Karpas-422 (cell line): ENCODE data around the gene KCTD11. TPM values are rescaled to one million over a fixed set of nuclear protein-coding genes. Genes with fewer than 3 reads are reported as not detected.

Experiments used
- DNase-seq: peaks from one replicate; pipeline ENCODE4 v3.0.0-alpha.2; 2015
- H2AFZ ChIP-seq: fragments of 200-600 bp; sonication (generic); 2 replicates; pipeline ENCODE4 v1.6.1; 2014; ENCODE audit warnings: antibody characterized with exemption, low read length, mixed read lengths
- H3K27ac ChIP-seq: fragments of 200-600 bp; sonication (generic); 2 replicates; pipeline ENCODE4 v1.5.1; 2014; ENCODE audit warnings: mild to moderate bottlenecking, low read length, moderate library complexity
- H3K27me3 ChIP-seq: fragments of 200-600 bp; sonication (generic); 2 replicates; pipeline ENCODE4 v1.6.1; 2014; ENCODE audit warnings: low read length, mixed read lengths
- H3K36me3 ChIP-seq: fragments of 200-600 bp; sonication (generic); 2 replicates; pipeline ENCODE4 v1.6.1; 2014; ENCODE audit warnings: low read length, mixed read lengths; ENCODE audit not compliant: insufficient read depth
- H3K4me1 ChIP-seq: fragments of 200-600 bp; sonication (generic); 2 replicates; pipeline ENCODE4 v1.6.1; 2014; ENCODE audit warnings: mild to moderate bottlenecking, low read length, mixed read lengths
- H3K4me2 ChIP-seq: fragments of 200-600 bp; sonication (generic); 2 replicates; pipeline ENCODE4 v1.6.1; 2014; ENCODE audit warnings: low read length, low read depth, mild to moderate bottlenecking; ENCODE audit not compliant: poor library complexity, severe bottlenecking
- H3K4me3 ChIP-seq: fragments of 200-600 bp; sonication (generic); 2 replicates; pipeline ENCODE4 v1.5.1; 2014; ENCODE audit warnings: mild to moderate bottlenecking, antibody characterized with exemption, low read length, mixed read lengths
- H3K79me2 ChIP-seq: fragments of 200-600 bp; sonication (generic); 2 replicates; pipeline ENCODE4 v1.6.1; 2014; ENCODE audit warnings: mild to moderate bottlenecking, low read length, mixed read lengths
- H3K9ac ChIP-seq: fragments of 200-600 bp; sonication (generic); 2 replicates; pipeline ENCODE4 v1.6.0; 2014; ENCODE audit warnings: low read length
- H3K9me2 ChIP-seq: fragments of 200-600 bp; sonication (generic), shearing (Covaris generic); replicated peaks from 2 replicates; pipeline ENCODE4 v1.6.0; 2014; ENCODE audit warnings: mild to moderate bottlenecking, low read length, moderate library complexity; ENCODE audit not compliant: insufficient read depth
- H3K9me3 ChIP-seq: fragments of 300-700, 200-600 bp; sonication (generic); 2 replicates; pipeline ENCODE4 v1.6.1; 2014; ENCODE audit warnings: low read length, mixed read lengths
- H4K20me1 ChIP-seq: fragments of 200-600 bp; sonication (generic); 2 replicates; pipeline ENCODE4 v1.6.1; 2014; ENCODE audit warnings: mild to moderate bottlenecking, antibody characterized with exemption, low read length, low read depth; ENCODE audit not compliant: insufficient read depth
- total RNA-seq: library from RNA; depleted of rRNA; stranded (reverse); fragments of >200 nt; shearing (Covaris generic); gene quantifications from 2 replicates; pipeline ENCODE4 v1.2.3, GENCODE V29; 2014; ENCODE audit warnings: low replicate concordance; rRNA removed

KCTD11 gene
- 5.1 and 6.8 TPM in 2 replicates for total RNA-seq

GRCh38 chr17:7351665-7352502 is at the start of gene KCTD11:
KCTD11 (plus strand) TSS chr17:7352162.
- H3K36me3 ChIP-seq: no peaks in the 10 kb centered on the region
- peak within 1 kb of the TSS; percentile 82 for H3K4me3 ChIP-seq
- peak; percentile 91 for DNase-seq

DNA sequence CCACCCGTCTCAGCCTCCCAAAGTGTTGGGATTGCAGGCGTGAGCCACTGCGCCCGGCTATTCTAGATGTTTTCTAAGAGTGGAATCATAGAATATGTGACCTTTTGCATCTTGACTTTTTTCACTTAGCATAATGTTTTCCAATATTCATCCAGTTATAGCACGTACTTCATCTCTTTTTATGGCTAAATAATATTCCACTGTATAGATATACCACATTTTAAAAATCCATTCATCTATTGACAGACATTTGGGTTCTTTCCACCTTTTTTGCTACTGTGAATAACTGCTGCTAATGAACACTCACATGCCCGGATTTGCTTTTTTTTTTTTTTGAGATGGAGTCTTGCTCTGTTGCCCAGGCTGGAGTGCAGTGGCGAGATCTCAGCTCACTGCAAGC is 47.8 kb upstream of the KCTD11 start:
- H4K20me1 ChIP-seq: peaks cover 10% of the 10 kb centered on the region
- no peak overlapping the region for H2AFZ ChIP-seq
- H3K27ac ChIP-seq: no peak overlapping the region
- H3K9me3 ChIP-seq: no peaks in the 10 kb centered on the region
- no peak overlapping the region for H3K4me3 ChIP-seq
- H3K4me2 ChIP-seq: no peak overlapping the region
- H3K79me2 ChIP-seq: peaks cover 18% of the 10 kb centered on the region
- peaks cover 10% of the 10 kb centered on the region for H3K4me1 ChIP-seq
- no peak for DNase-seq
- H3K9me2 ChIP-seq: no peaks in the 10 kb centered on the region
- no peak overlapping the region for H3K9ac ChIP-seq
- peaks cover 11% of the 10 kb centered on the region for H3K36me3 ChIP-seq
- H3K27me3 ChIP-seq: no peaks in the 10 kb centered on the region

More at GRCh38 chr17:7351665-7352502, at the start of gene KCTD11:
- H3K9me2 ChIP-seq: no peaks in the 10 kb centered on the region
- H2AFZ ChIP-seq: peak within 1 kb of the TSS; percentile 77; the same call in 1 of the 2 replicates
- no peaks in the 10 kb centered on the region for H3K27me3 ChIP-seq
- H3K4me1 ChIP-seq: peaks cover 36% of the 10 kb centered on the region
- no peaks in the 10 kb centered on the region for H4K20me1 ChIP-seq
- no peaks in the 10 kb centered on the region for H3K9me3 ChIP-seq
- no peaks in the 10 kb centered on the region for H3K79me2 ChIP-seq
- peak within 1 kb of the TSS; percentile 88 for H3K4me2 ChIP-seq
- peak within 1 kb of the TSS; percentile 88 for H3K9ac ChIP-seq
- peak within 1 kb of the TSS; percentile 49; the same call in 1 of the 2 replicates for H3K27ac ChIP-seq

- Histone ChIP-seq H4K20me1 (peaks cover 35% of the 10 kb centered on the region), H3K9me3 (no peaks in the 10 kb centered on the region), H3K4me1 (peaks cover 35% of the 10 kb centered on the region), H3K9ac (peak within 1 kb of the TSS; percentile 99), H2AFZ (peak within 1 kb of the TSS; percentile 88; the same call in 1 of the 2 replicates), H3K36me3 (peaks cover 36% of the 10 kb centered on the region), H3K27ac (peak within 1 kb of the TSS; percentile 93), H3K4me2 (peak within 1 kb of the TSS; percentile 85), H3K79me2 (peaks cover 36% of the 10 kb centered on the region), H3K9me2 (no peaks in the 10 kb centered on the region), H3K27me3 (no peaks in the 10 kb centered on the region), H3K4me3 (peak within 1 kb of the TSS; percentile 87)
- peak; percentile 100 for DNase-seq
Observed at GRCh38 chr17:7306911-7307685, 44.9 kb upstream of the KCTD11 start, which contains the start of gene EIF5A. EIF5A (plus strand) TSS chr17:7307628; CDS start chr17:7309636, 2,008 bp downstream.

DNA sequence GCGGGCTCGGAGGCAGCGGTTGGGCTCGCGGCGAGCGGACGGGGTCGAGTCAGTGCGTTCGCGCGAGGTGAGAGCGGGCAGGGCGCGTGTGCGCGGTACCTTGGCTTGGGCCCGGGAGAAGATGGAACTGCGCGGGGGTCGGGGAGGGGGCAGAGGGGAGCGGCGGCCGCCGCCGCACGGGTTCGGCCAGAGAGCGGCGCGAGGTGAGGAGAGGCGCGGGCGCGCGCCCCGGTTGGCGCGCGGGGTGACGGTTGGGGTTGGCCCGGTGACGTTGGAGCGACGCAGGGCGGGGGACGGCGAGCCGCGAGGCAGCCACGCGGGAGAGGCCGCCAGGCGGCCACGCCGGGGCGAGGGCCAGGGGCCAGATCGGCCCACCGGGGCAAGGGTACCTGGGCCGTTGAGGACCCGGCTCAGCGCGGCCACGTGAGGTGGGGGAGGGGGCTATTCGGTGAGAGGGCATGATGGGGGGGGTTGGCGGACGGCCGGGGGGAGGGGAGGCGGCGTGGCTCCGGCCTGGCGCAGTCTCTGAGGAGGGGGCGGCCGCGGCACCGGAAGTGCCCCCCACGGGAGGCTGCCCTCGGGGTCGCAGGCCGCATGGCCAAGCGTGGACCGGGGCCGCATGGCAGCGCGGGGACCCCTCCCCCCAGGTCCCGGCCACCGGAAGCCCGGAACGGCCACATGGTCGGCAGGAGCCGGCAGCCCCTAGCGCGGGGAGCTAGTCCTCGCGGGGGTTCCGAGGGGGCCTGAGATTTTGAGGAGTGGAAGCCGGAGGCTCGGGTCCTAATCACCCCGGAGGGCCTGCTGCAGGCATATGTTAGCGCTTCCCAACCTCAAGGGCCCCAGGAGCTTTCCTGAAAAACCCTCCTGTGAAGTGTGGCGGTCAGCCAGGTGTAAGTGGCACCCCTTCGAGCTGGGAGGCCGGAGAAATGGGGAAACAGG is 44.0 kb upstream of the KCTD11 start:
- H3K9ac ChIP-seq: peak overlapping the region; percentile 99
- peaks cover 36% of the 10 kb centered on the region for H3K79me2 ChIP-seq
- peaks cover 41% of the 10 kb centered on the region for H3K4me1 ChIP-seq
- H3K9me3 ChIP-seq: no peaks in the 10 kb centered on the region
- H3K9me2 ChIP-seq: no peaks in the 10 kb centered on the region
- H2AFZ ChIP-seq: no peak overlapping the region
- peak overlapping the region; percentile 85 for H3K4me2 ChIP-seq
- peak overlapping the region; percentile 93 for H3K27ac ChIP-seq
- no peaks in the 10 kb centered on the region for H3K27me3 ChIP-seq
- peaks cover 37% of the 10 kb centered on the region for H4K20me1 ChIP-seq
- peak; percentile 82 for DNase-seq
- H3K4me3 ChIP-seq: peak overlapping the region; percentile 87
- peaks cover 45% of the 10 kb centered on the region for H3K36me3 ChIP-seq

DNA sequence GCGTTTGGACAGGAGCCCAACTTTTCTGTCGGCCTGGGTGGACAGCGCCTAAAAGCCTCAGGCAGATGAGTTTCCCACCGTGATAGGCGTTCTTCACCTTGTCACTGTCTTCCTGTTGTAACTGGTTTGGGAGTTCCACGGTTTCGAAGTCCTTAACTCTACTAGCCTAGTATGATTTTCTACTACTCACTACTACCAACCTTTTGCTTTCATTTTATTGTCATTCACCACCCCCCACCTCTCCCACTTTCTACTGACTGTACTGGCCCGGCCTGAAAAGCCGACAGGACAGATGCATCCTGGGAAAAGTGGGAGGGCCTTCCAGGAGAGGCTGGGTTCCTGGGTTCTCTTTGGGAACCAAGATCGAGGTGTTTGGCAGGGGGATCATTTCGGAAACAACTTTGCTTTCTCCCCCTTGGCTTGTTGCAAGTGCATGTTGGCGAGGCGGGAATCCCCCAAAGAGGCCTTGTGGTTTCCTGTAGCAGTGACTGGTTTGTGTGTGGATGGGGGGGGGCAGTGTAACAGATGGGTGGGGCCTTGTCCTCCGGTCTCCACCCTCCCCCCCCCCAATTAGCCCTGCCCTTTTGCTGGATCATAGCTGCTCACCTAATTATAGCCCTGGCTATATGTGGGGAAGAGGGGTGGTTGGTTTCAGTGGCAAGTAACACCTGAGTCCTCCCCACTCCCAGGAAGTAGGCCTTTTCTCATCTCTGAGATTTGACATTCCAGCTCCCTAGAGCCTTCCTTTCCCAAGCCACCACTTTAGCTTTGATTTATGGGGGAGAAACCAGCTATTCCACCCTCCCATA is 43.1 kb upstream of the KCTD11 start:
- no peaks in the 10 kb centered on the region for H3K9me2 ChIP-seq
- H3K4me3 ChIP-seq: peak overlapping the region; percentile 87
- H3K27me3 ChIP-seq: no peaks in the 10 kb centered on the region
- peak; percentile 79 for DNase-seq
- peaks cover 49% of the 10 kb centered on the region for H3K4me1 ChIP-seq
- peaks cover 40% of the 10 kb centered on the region for H4K20me1 ChIP-seq
- no peaks in the 10 kb centered on the region for H3K9me3 ChIP-seq
- H3K79me2 ChIP-seq: peaks cover 36% of the 10 kb centered on the region
- H3K4me2 ChIP-seq: peak overlapping the region; percentile 85
- peak overlapping the region; percentile 99 for H3K9ac ChIP-seq
- peak overlapping the region; percentile 93 for H3K27ac ChIP-seq
- no peak overlapping the region for H2AFZ ChIP-seq
- H3K36me3 ChIP-seq: peaks cover 47% of the 10 kb centered on the region

DNA sequence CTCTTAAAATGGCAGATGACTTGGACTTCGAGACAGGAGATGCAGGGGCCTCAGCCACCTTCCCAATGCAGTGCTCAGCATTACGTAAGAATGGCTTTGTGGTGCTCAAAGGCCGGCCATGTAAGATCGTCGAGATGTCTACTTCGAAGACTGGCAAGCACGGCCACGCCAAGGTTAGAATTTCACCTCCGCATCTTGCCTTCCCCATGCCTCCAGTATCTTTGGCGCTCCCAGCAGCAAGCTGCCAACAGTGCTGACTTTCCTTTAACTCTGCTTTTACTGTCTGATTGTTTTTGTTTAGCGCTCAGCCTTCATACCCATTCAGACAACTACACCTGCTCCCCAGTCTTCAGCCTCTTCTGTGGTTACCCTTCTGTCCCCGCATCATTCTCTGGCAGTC is 42.3 kb upstream of the KCTD11 start:
- H3K4me1 ChIP-seq: peaks cover 56% of the 10 kb centered on the region
- no peaks in the 10 kb centered on the region for H3K27me3 ChIP-seq
- no peak overlapping the region for H2AFZ ChIP-seq
- H3K9me3 ChIP-seq: no peaks in the 10 kb centered on the region
- H3K9ac ChIP-seq: peak overlapping the region; percentile 99; the same call in 1 of the 2 replicates
- peak overlapping the region; percentile 93 for H3K27ac ChIP-seq
- H4K20me1 ChIP-seq: peaks cover 45% of the 10 kb centered on the region
- H3K4me2 ChIP-seq: peak overlapping the region; percentile 85
- H3K9me2 ChIP-seq: no peaks in the 10 kb centered on the region
- DNase-seq: no peak
- H3K36me3 ChIP-seq: peaks cover 47% of the 10 kb centered on the region
- H3K79me2 ChIP-seq: peaks cover 36% of the 10 kb centered on the region
- H3K4me3 ChIP-seq: peak overlapping the region; percentile 87; the same call in 1 of the 2 replicates
